Vagina (tissue), 2 donors: ENCODE results near the gene SGF29. TPM values are rescaled to one million over a fixed set of nuclear protein-coding genes. Genes with fewer than 3 reads are reported as not detected.

ENCODE experiments used
- DNase-seq, 2 donors: peaks; one replicate each; pipeline ENCODE4 v3.0.0-alpha.2; 2017; ENCODE audit errors: extremely low spot score in 2 of 2
- H3K27ac ChIP-seq: fragments of 200-600 bp; sonication (generic); one replicate; pipeline ENCODE4 v1.5.1; 2019
- H3K27me3 ChIP-seq: fragments of 200-600 bp; sonication (generic); one replicate; pipeline ENCODE4 v1.5.1; 2019
- H3K36me3 ChIP-seq, 2 donors: fragments of 200-600 bp; sonication (generic); one replicate each; pipeline ENCODE4 v1.5.1; 2017 to 2019
- H3K4me1 ChIP-seq: fragments of 200-600 bp; sonication (generic); one replicate; pipeline ENCODE4 v1.5.1; 2019
- H3K4me3 ChIP-seq, 2 donors: fragments of 200-600 bp; sonication (generic); 1 replicate in 1 of 2; 2 replicates in 1 of 2; pipeline ENCODE4 v1.5.1; 2016 to 2019
- H3K9me3 ChIP-seq: fragments of 200-600 bp; sonication (generic); one replicate; pipeline ENCODE4 v1.5.1; 2019
- CTCF ChIP-seq, 3 experiments: fragments of 450-650 bp in 2 of 3; fragments of 200-600 bp in 1 of 3; sonication (generic) in 1 of 3; IDR thresholded peaks; one replicate each; pipeline ENCODE4 v1.5.1; 2017 to 2019; ENCODE audit warnings: antibody characterized with exemption in 3 of 3, mild to moderate bottlenecking in 2 of 3, moderate library complexity in 2 of 3
- POLR2A ChIP-seq, 2 donors: fragments of 450-650 bp; IDR thresholded peaks; one replicate each; pipeline ENCODE4 v1.6.1; 2017; ENCODE audit warnings: antibody characterized with exemption in 2 of 2, mild to moderate bottlenecking in 2 of 2, moderate library complexity in 2 of 2
- POLR2AphosphoS5 ChIP-seq, 2 donors: sonication (generic); formaldehyde crosslinking; IDR thresholded peaks; one replicate each; pipeline ENCODE4 v1.9.0; 2017; ENCODE audit warnings: antibody characterized with exemption in 2 of 2, mild to moderate bottlenecking in 2 of 2, low read depth in 1 of 2; ENCODE audit not compliant: insufficient read depth in 1 of 2
- intact Hi-C: fragments of 100-400 bp; cut with DNase I; formaldehyde crosslinking; loops from one replicate; pipeline ENCODE4 v1.15.1; 2023
- total RNA-seq: library from RNA; depleted of rRNA; stranded (reverse); fragments of >200 nt; gene quantifications from one replicate; pipeline ENCODE4 v1.2.3, GENCODE V29; 2016

Gene SGF29
- total RNA-seq, 1 donor from 2014 or later: 16.5 TPM

GRCh38 chr16:28555561-28555960, 1.8 kb downstream of the SGF29 start:
- intact Hi-C loops: no loop called here
- H3K36me3 ChIP-seq: peaks cover 3 to 22% of the 10 kb centered on the region in 2 donors
- no peak for DNase-seq
- H3K9me3 ChIP-seq: no peaks in the 10 kb centered on the region
- H3K27me3 ChIP-seq: no peaks in the 10 kb centered on the region
- TF ChIP-seq POLR2AphosphoS5 (IDR thresholded peaks at IDR 0.05; ENCODE audit: insufficient read depth in 1 of 2, low read depth in 1 of 2) (no peak), POLR2A (IDR thresholded peaks at IDR 0.05) (no peak), CTCF (IDR thresholded peaks at IDR 0.05) (no peak)
- no peak overlapping the region for H3K4me3 ChIP-seq
- H3K4me1 ChIP-seq: peaks cover 22% of the 10 kb centered on the region
- no peak overlapping the region for H3K27ac ChIP-seq

GRCh38 chr16:28556914-28557320, 3.2 kb downstream of the SGF29 start:
- Histone ChIP-seq H3K27me3 (no peaks in the 10 kb centered on the region), H3K36me3 (peaks cover 3 to 22% of the 10 kb centered on the region in 2 donors), H3K27ac (no peak overlapping the region), H3K9me3 (no peaks in the 10 kb centered on the region), H3K4me1 (peaks cover 28% of the 10 kb centered on the region), H3K4me3 (no peak overlapping the region)
- intact Hi-C loops: no loop called here
- no peak for TF ChIP-seq POLR2A (IDR thresholded peaks at IDR 0.05)
- TF ChIP-seq CTCF (IDR thresholded peaks at IDR 0.05): no peak
- no peak for TF ChIP-seq POLR2AphosphoS5 (IDR thresholded peaks at IDR 0.05; ENCODE audit: insufficient read depth in 1 of 2, low read depth in 1 of 2)
- no peak for DNase-seq

GRCh38 chr16:28558456-28558855, 4.7 kb downstream of the SGF29 start:
- H3K9me3 ChIP-seq: no peaks in the 10 kb centered on the region
- H3K4me1 ChIP-seq: peaks cover 28% of the 10 kb centered on the region
- intact Hi-C loops: no loop called here
- TF ChIP-seq POLR2A (IDR thresholded peaks at IDR 0.05): no peak
- no peak for TF ChIP-seq POLR2AphosphoS5 (IDR thresholded peaks at IDR 0.05; ENCODE audit: insufficient read depth in 1 of 2, low read depth in 1 of 2)
- no peak for TF ChIP-seq CTCF (IDR thresholded peaks at IDR 0.05)
- no peak overlapping the region for H3K27ac ChIP-seq
- DNase-seq: no peak
- H3K36me3 ChIP-seq: peaks cover 3 to 22% of the 10 kb centered on the region in 2 donors
- H3K27me3 ChIP-seq: no peaks in the 10 kb centered on the region
- H3K4me3 ChIP-seq: no peak overlapping the region

GRCh38 chr16:28561557-28562187, 8.0 kb downstream of the SGF29 start:
- H3K4me1 ChIP-seq: peaks cover 11% of the 10 kb centered on the region
- no peaks in the 10 kb centered on the region for H3K27me3 ChIP-seq
- no peak overlapping the region for H3K27ac ChIP-seq
- DNase-seq: no peak
- H3K4me3 ChIP-seq: no peak overlapping the region
- intact Hi-C loops: no loop called here
- peaks cover 3 to 25% of the 10 kb centered on the region in 2 donors for H3K36me3 ChIP-seq
- TF ChIP-seq POLR2A (IDR thresholded peaks at IDR 0.05) (no peak), POLR2AphosphoS5 (IDR thresholded peaks at IDR 0.05; ENCODE audit: insufficient read depth in 1 of 2, low read depth in 1 of 2) (peak in 1 of 2 donors; percentile 62)
- H3K9me3 ChIP-seq: no peaks in the 10 kb centered on the region

GRCh38 chr16:28562199-28562598, 8.5 kb downstream of the SGF29 start:
- no peak overlapping the region for H3K4me3 ChIP-seq
- peaks cover 11% of the 10 kb centered on the region for H3K4me1 ChIP-seq
- no peak overlapping the region for H3K27ac ChIP-seq
- H3K36me3 ChIP-seq: peaks cover 3 to 20% of the 10 kb centered on the region in 2 donors
- intact Hi-C loops: no loop called here
- H3K27me3 ChIP-seq: no peaks in the 10 kb centered on the region
- TF ChIP-seq POLR2A (IDR thresholded peaks at IDR 0.05) (no peak), CTCF (IDR thresholded peaks at IDR 0.05) (no peak), POLR2AphosphoS5 (IDR thresholded peaks at IDR 0.05; ENCODE audit: insufficient read depth in 1 of 2, low read depth in 1 of 2) (no peak)
- no peaks in the 10 kb centered on the region for H3K9me3 ChIP-seq
- no peak for DNase-seq
